K562 (cell line): ENCODE results near the gene PIGL. TPM values are rescaled to one million over a fixed set of nuclear protein-coding genes. Genes with fewer than 3 reads are reported as not detected.

ENCODE experiments used
- ATAC-seq: fragments of 200-7000 bp; cut with Tn5 transposase; 3 replicates; pipeline ENCODE4 v1.9.1; 2020; ENCODE audit warnings: moderate library complexity
- BruUV-seq: library from RNA; stranded (reverse); fragments of 400-500 nt; replicated peaks from 2 replicates; lab custom pipeline; 2021; lab: Mats Ljungman, UMichigan
- CTCF ChIA-PET: fragments of 300-600 bp; formaldehyde crosslinking; extraction: SDS; loops from one replicate; lab custom pipeline; 2021; ENCODE audit warnings: low intra/inter-chr PET ratio; lab: Yijun Ruan, JAX
- POLR2A ChIA-PET: fragments of 300-600, 350-650 bp; sonication (Branson Sonifier 250); formaldehyde crosslinking; extraction: SDS; loops from one replicate; lab custom pipeline; 2021; ENCODE audit warnings: antibody characterized with exemption, inconsistent platforms; lab: Yijun Ruan, JAX
- DNase-seq, 4 experiments: peaks; one replicate each; pipeline versions ENCODE4 v3.0.0 to v3.0.0-alpha.2; 2011 to 2018; ENCODE audit warnings: low spot score in 3 of 4, mixed read lengths in 3 of 4; ENCODE audit errors: extremely low read depth in 1 of 4
- FAIRE-seq: peaks from 2 replicates; lab custom pipeline; 2011; peaks lifted over from hg19 to GRCh38; lab: Jason Lieb, UNC
- H2AFZ ChIP-seq: 2 replicates; pipeline ENCODE4 v1.6.0; 2011; ENCODE audit warnings: low read depth, low read length, control low read depth, inconsistent platforms
- H3K27ac ChIP-seq: fragments of 200-600 bp; 3 replicates; pipeline ENCODE4 v1.8.0; 2011; ENCODE audit warnings: low read depth, mild to moderate bottlenecking, control low read depth, inconsistent platforms, low read length, moderate library complexity, mixed read lengths; ENCODE audit errors: extremely low read depth
- H3K27me3 ChIP-seq, 2 experiments: fragments of 300-600 bp in 1 of 2; 2 replicates in 1 of 2; 3 replicates in 1 of 2; pipeline versions ENCODE4 v1.6.0 to v1.8.0; 2011; ENCODE audit warnings: inconsistent platforms in 2 of 2, low read length in 2 of 2, mild to moderate bottlenecking in 1 of 2, mixed read lengths in 1 of 2, moderate library complexity in 1 of 2; ENCODE audit not compliant: control insufficient read depth in 2 of 2, insufficient read depth in 2 of 2
- H3K36me3 ChIP-seq: fragments of 300-600 bp; 3 replicates; pipeline ENCODE4 v1.8.0; 2011; ENCODE audit warnings: mild to moderate bottlenecking, low read length, inconsistent platforms; ENCODE audit not compliant: control insufficient read depth, insufficient read depth
- H3K4me1 ChIP-seq, 2 experiments: fragments of 200-600 bp in 1 of 2; replicated peaks in 1 of 2; 2 replicates in 1 of 2; 3 replicates in 1 of 2; pipeline versions ENCODE4 v1.5.1 to v1.8.0; 2011; ENCODE audit warnings: inconsistent platforms in 2 of 2, low read length in 2 of 2, mild to moderate bottlenecking in 1 of 2, mixed read lengths in 1 of 2, moderate library complexity in 1 of 2; ENCODE audit not compliant: control insufficient read depth in 2 of 2, insufficient read depth in 2 of 2
- H3K4me2 ChIP-seq: 2 replicates; pipeline ENCODE4 v1.6.1; 2011; ENCODE audit warnings: low read length, control low read depth, inconsistent platforms, mixed read lengths; ENCODE audit not compliant: insufficient read depth
- H3K4me3 ChIP-seq: fragments of 200-600 bp; sonication (generic), shearing (Covaris generic); 2 replicates; pipeline ENCODE4 v1.5.1; 2016; ENCODE audit warnings: control low read depth, inconsistent platforms
- H3K79me2 ChIP-seq: fragments of 200-600 bp; 3 replicates; pipeline ENCODE4 v1.8.0; 2011; ENCODE audit warnings: low read length, inconsistent platforms; ENCODE audit not compliant: control insufficient read depth, insufficient read depth
- H3K9ac ChIP-seq, 2 experiments: 2 replicates each; pipeline versions ENCODE4 v1.6.0 to v1.6.1; 2011; ENCODE audit warnings: low read depth in 2 of 2, low read length in 2 of 2, control low read depth in 1 of 2, inconsistent platforms in 1 of 2, mild to moderate bottlenecking in 1 of 2, mixed read lengths in 1 of 2; ENCODE audit not compliant: insufficient read depth in 1 of 2
- H3K9me1 ChIP-seq: one replicate; pipeline ENCODE4 v1.6.0; 2011; ENCODE audit warnings: inconsistent platforms, mild to moderate bottlenecking, low read length, moderate library complexity; ENCODE audit not compliant: control insufficient read depth, insufficient read depth
- H3K9me3 ChIP-seq: replicated peaks from 2 replicates; pipeline ENCODE4 v1.5.1; 2011; ENCODE audit warnings: low read depth, low read length, inconsistent platforms; ENCODE audit not compliant: control insufficient read depth, insufficient read depth
- H4K20me1 ChIP-seq: replicated peaks from 2 replicates; pipeline ENCODE4 v1.6.1; 2011; ENCODE audit warnings: low read length, inconsistent platforms, mixed read lengths; ENCODE audit not compliant: control insufficient read depth, insufficient read depth
- CREM ChIP-seq: IDR thresholded peaks from 2 replicates; pipeline ENCODE4 v1.6.1; 2014; ENCODE audit warnings: antibody characterized with exemption, low read depth
- DMBX1 ChIP-seq: fragments of 250-450 bp; sonication (Bioruptor Pico); IDR thresholded peaks from 2 replicates; pipeline ENCODE4 v1.8.0; 2022; ENCODE audit warnings: inconsistent platforms, mild to moderate bottlenecking, moderate library complexity, borderline replicate concordance
- FOXO4 ChIP-seq: fragments of 450-650 bp; formaldehyde crosslinking; IDR thresholded peaks from 2 replicates; pipeline ENCODE4 v1.4.0; 2020; ENCODE audit warnings: mild to moderate bottlenecking, moderate library complexity
- HDAC3 ChIP-seq: fragments of 450-650 bp; IDR thresholded peaks from 2 replicates; pipeline ENCODE4 v1.6.1; 2018; ENCODE audit warnings: borderline replicate concordance, mild to moderate bottlenecking, moderate library complexity; ENCODE audit not compliant: partially characterized antibody
- HMGN3 ChIP-seq: IDR thresholded peaks from 2 replicates; pipeline ENCODE4 v1.6.1; 2011; ENCODE audit warnings: borderline replicate concordance, low read depth, mild to moderate bottlenecking, mixed read lengths, low read length; ENCODE audit not compliant: insufficient read length; ENCODE audit errors: extremely low read depth
- MEIS2 ChIP-seq: fragments of 450-650 bp; IDR thresholded peaks from 2 replicates; pipeline ENCODE4 v1.6.1; 2014; ENCODE audit warnings: mild to moderate bottlenecking; ENCODE audit not compliant: partially characterized antibody
- NR1H2 ChIP-seq: sonication (generic); formaldehyde crosslinking; IDR thresholded peaks from 2 replicates; pipeline ENCODE4 v1.4.0; 2020; ENCODE audit warnings: mild to moderate bottlenecking, missing genetic modification reagents
- POLR2AphosphoS2 ChIP-seq: IDR thresholded peaks from 2 replicates; pipeline ENCODE4 v1.6.1; 2012; ENCODE audit warnings: low read length, improper control_type of control experiment
- PTRF ChIP-seq: fragments of 450-650 bp; IDR thresholded peaks from 2 replicates; pipeline ENCODE4 v1.6.1; 2016; ENCODE audit warnings: mild to moderate bottlenecking, missing genetic modification characterization, missing compliant biosample characterization
- STAG1 ChIP-seq: sonication (generic); formaldehyde crosslinking; IDR thresholded peaks from 2 replicates; pipeline ENCODE4 v1.5.0; 2020; ENCODE audit warnings: missing genetic modification reagents, borderline replicate concordance
- VEZF1 ChIP-seq: fragments of 200-800 bp; sonication (Bioruptor generic); IDR thresholded peaks from 2 replicates; pipeline ENCODE4 v1.6.1; 2017; ENCODE audit warnings: missing genetic modification characterization, missing compliant biosample characterization
- ZNF668 ChIP-seq: fragments of 250-450 bp; sonication (Bioruptor Pico); IDR thresholded peaks from 2 replicates; pipeline ENCODE4 v1.8.0; 2022; ENCODE audit warnings: mild to moderate bottlenecking, inconsistent platforms
- WGBS: fragments of 100-300 bp; shearing (Covaris generic); methylation state at CpG from one replicate; pipeline ENCODE4 v1.1.6; 2016; ENCODE audit warnings: low coverage, mixed read lengths; ENCODE audit not compliant: insufficient coverage; ENCODE audit errors: missing lambda C conversion rate; 5-methylcytosine and 5-hydroxymethylcytosine counted together
- in situ Hi-C: fragments of 300-500 bp; cut with MboI; formaldehyde crosslinking; loops from 4 replicates; pipeline ENCODE4 v1.15.0; 2018; ENCODE audit warnings: inconsistent platforms, mixed read lengths
- intact Hi-C: fragments of 100-400 bp; cut with micrococcal nuclease; formaldehyde crosslinking; loops from 2 replicates; pipeline ENCODE4 v1.14.2; 2022
- polyA plus RNA-seq, 8 experiments: library from polyadenylated mRNA; depleted of rRNA in 4 of 8; stranded (reverse) in 5 of 8; unstranded in 3 of 8; fragments of >200 nt; fragmentation: Nextera tagmentation in 2 of 8; fragmentation: Illumina TruSeq in 1 of 8; extraction: Ambion mirVana in 2 of 8; extraction: Trizol in 1 of 8; gene quantifications; 2 replicates each; pipeline versions ENCODE4 v1.2.1 to v1.2.3, GENCODE V29; 2011 to 2014; ENCODE audit warnings: inconsistent platforms in 1 of 8, missing spikeins in 1 of 8
- total RNA-seq, 7 experiments: library from RNA; depleted of rRNA in 6 of 7; stranded (reverse); fragments of >200 nt in 6 of 7; fragmentation: Illumina TruSeq in 2 of 7; extraction: Trizol in 2 of 7; gene quantifications; 2 replicates each; pipeline versions ENCODE4 v1.2.1 to v1.2.3, GENCODE V29; 2011 to 2021; ENCODE audit warnings: low replicate concordance in 1 of 7

The PIGL gene
- total and polyA plus RNA-seq, 9 of the 15 experiments (the other 6 are each of a cell fraction or from before 2014, with no cell fraction given): 19.9 to 55.3 (median 29.6) TPM

- TF ChIP-seq STAG1 (CRISPR knock-in tag) (no peak), PTRF (tag) (no peak), HDAC3 (no peak), CREM (peak; percentile 62), VEZF1 (peak; percentile 19; the same call in 1 of the 2 replicates)
These were observed 70.6 kb downstream of the PIGL start (continued) for GRCh38 chr17:16287563-16288027.

- no TSS peak for BruUV-seq
- CTCF ChIA-PET: no interaction called here
- Histone ChIP-seq H2AFZ (no peak overlapping the region), H3K36me3 (peaks cover 3% of the 10 kb centered on the region; the same call in 1 of the 3 replicates), H3K79me2 (no peaks in the 10 kb centered on the region; the same call in 2 of the 3 replicates), H3K4me3 (no peak overlapping the region), H3K27ac (no peak overlapping the region), H3K4me2 (no peak overlapping the region; the same call in 1 of the 2 replicates), H3K9ac (no peak overlapping the region), H3K9me3 (no peaks in the 10 kb centered on the region), H4K20me1 (no peaks in the 10 kb centered on the region), H3K4me1 (peaks cover 9 to 51% of the 10 kb centered on the region in 2 experiments), H3K27me3 (no peaks in the 10 kb centered on the region), H3K9me1 (no peaks in the 10 kb centered on the region)
- peak; percentile 64 for FAIRE-seq
- DNase-seq: no peak
- ATAC-seq: no peak
- 20% methylated on average over 5 of the region's 5 CpGs for WGBS
- intact Hi-C loops: loop anchor here (5.0 to 10.0 kb wide), 3 partner anchors 63 to 236 kb away; partner anchors contain the start of genes CENPV, NCOR1 and PIGL
- POLR2A ChIA-PET: interaction anchor here (1.1 to 1.7 kb wide), 3 partner anchors 9 to 149 kb away, joined by 3 to 4 read pairs (median 3); no protein-coding TSS in a partner anchor
- in situ Hi-C loops: no loop called here
- TF ChIP-seq POLR2AphosphoS2 (no peak), DMBX1 (CRISPR knock-in tag) (no peak), HMGN3 (peak; percentile 62), ZNF668 (CRISPR knock-in tag) (no peak), NR1H2 (no peak), MEIS2 (peak; percentile 49), FOXO4 (CRISPR knock-in tag) (no peak)
These were observed 72.0 kb downstream of the PIGL start for GRCh38 chr17:16288860-16289571.
